ENCODE results near the gene MSMP.

DNA sequence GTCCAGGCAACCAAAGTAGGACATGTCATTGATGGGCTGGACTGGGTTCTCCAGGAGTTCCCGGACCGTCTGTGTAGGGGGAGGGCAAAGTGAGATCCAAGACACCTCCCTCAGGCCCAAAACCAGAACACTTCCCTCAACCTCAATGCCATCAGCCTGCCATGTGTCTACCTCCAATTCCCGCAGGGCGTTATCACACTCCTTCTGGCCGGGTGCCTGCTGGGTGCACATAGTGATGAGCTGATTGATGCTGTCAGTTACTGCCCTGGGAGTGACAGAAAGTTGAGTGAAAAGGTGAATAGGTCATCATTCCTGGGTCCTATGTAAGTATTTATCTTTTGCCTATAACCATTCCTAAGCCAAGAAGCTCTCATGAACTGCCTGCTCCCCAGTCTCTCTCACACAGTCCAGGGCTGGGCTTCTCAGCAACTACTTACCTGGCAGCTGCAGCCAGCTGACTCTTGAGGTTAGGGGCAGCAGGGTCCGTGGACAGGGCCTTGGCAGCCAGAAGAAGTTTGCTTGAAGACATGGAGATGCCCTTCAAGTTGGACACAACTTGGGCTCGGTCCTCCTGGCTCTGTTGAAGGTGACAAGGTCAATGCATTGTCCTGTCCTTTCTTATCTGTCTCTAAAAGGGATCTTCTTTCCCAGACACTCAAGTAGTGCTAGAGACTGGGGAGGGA lies 43.1 kb downstream of the MSMP start:
- TF ChIP-seq EZH2 (IDR thresholded peaks at IDR 0.05), result no peak
- TF ChIP-seq POLR2AphosphoS5 (IDR thresholded peaks at IDR 0.05; ENCODE audit: borderline replicate concordance, low read depth, low read length), result no peak
- no peak for TF ChIP-seq FOXP2 (optimal IDR thresholded peaks at IDR 0.05; ENCODE audit: control extremely low read depth, extremely low read length, insufficient read depth)

Measured in SK-N-MC (cell line).